ENCODE measurements around the gene ARID3C.

Gene ARID3C

DNA sequence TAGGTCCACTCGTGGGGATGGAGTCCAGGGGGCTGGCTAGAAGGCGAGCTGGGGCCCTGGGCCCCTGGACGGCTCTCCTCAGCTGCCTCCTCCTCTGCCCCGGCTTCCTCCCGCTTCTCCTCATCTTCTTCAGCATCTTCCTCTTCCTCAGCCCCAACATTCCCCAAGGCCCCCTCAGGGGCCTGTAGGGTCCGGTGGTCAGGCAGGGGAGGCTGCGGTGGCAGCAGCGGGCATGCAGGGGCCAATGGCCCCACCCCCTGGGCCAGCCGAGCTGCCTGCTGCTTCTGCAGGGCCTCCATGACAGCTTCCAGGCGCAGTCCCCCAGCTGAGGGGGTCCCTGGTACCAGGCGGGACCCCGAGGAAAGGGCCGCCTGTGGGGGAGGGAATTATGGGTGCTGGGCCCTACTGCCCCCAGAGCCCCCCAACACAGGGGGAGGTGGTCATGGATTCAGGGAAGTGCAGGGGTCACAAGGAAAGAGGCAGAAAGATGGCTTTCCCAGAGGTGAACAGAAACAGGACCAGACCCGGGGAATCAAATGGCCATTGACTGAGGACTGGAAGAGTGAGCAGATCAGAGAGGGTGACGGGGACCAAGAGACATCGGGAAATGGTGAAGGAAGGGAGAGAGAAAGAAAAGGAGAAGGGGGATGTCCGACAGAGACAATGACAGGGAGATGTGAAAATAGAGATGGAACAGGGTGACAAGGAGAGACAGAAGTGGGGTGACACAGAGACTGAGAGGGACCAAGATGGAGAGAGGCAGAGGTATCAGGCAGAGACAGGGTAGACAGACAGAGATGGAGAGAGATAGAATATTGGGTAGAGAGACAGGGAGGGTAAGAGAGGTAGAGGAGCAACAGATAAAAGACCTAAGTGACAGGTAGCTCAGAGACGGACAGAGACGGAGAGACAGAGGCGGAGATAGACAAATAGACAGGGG is 880 bp downstream of the ARID3C start:
- DNase-seq (ENCODE audit: low read depth) = no peak

DNA sequence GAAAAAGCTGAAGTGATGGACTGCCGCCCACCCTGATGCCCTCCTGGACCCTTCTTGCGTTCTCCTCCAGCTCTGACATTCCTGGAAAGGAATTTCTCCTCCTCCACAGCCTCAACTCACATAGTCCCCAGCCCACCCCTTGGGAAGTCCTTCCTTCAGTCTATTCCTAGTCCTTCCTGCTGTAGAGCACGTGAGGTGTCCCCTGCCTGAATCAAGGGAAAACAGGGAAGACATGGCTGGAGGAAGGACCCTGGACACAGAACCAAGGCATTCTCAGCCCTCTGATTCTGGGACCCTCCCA is 3.7 kb downstream of the ARID3C start:
- DNase-seq (ENCODE audit: low read depth) = no peak

- DNase-seq (ENCODE audit: low read depth) = no peak
Measured at GRCh38 chr9:34624475-34625185, 4.2 kb downstream of the ARID3C start.

- no peak for DNase-seq (ENCODE audit: low read depth)
Measured at GRCh38 chr9:34623374-34624235, 5.3 kb downstream of the ARID3C start.

DNA sequence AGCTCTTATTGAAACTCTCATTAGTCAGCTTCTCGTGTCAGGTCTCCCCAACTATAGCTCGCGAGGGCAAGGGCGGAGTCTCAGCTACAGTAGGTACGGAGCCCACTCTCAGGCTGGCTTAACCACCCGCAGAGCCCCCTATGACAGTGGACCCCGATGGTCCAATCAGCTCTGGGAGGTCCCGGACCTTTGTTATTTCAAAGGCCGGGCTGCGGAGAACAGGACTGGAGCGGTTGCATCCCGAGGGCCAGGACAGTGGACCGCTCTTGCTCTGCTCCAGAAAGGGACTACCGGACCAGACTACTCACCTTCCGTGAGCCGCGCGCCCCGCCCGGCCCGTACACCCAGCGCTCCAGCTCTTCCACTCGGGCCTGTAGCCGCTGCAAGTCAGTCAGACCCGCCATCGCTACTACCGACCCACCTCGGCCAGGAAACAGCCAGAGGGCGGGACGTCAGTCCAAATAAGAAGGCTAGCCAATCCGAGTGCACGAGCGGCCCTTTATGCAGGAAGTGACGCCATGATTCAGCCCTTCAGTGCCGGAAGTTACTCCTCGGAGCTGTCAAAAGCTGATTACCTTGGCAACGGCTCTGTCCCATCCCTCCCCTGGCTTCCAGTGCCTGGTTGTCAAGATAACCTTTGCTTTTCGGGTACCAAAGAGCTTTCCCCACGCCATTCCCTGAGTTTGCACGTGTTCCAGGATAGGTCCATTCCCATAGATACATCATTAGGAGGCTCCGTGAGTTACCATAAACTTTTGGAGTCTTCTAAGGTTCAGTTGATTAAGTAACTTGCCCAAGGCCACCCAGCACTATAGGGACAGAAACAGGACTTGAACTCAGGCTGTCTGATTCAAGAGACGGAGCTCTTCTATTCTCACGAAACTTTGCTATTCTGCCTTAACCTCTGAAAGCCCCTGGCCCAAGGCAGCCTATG is 8.5 kb downstream of the ARID3C start, which contains the start of gene DCTN3:
Gene DCTN3, minus strand, starts transcription at position 435 of the 934 bp plus-strand sequence. Its CDS starts 31 bp downstream, at position 404.
- DNase-seq (ENCODE audit: low read depth) = peak; percentile 86

DNA sequence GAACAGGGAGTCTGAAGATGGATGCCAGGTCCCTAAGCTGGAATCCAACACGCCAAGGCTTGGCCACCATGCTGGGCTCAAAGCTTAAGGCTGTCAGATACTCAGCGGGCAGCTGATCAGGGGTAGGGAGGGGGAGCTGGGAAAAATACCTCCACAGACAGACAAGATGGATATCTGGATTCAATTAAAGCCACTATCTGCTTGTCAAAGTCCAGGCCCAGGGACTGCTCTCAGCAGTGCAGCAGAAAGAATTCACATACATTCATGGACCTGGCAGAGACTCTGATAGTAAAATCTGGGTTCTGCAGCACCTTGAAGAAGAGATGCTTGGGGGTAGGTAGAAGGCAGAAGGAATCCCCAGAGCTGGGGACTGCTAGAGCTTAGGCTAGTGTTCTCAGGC is 13.7 kb downstream of the ARID3C start:
- no peak for DNase-seq (ENCODE audit: low read depth)

- DNase-seq (ENCODE audit: low read depth) = peak; percentile 41
Measured at GRCh38 chr9:34612788-34613390, 16.0 kb downstream of the ARID3C start.

- DNase-seq (ENCODE audit: low read depth) = peak; percentile 70
Measured at GRCh38 chr9:34611811-34612787, 16.8 kb downstream of the ARID3C start, which contains the start of gene RPP25L. RPP25L (minus strand) TSS chr9:34612097; CDS start chr9:34611296, 801 bp downstream.

- no peak for DNase-seq (ENCODE audit: low read depth)
Measured at GRCh38 chr9:34611251-34611810, 17.5 kb downstream of the ARID3C start.

GRCh38 chr9:34610434-34611206 is 18.2 kb downstream of the ARID3C start:
- no peak for DNase-seq (ENCODE audit: low read depth)

DNA sequence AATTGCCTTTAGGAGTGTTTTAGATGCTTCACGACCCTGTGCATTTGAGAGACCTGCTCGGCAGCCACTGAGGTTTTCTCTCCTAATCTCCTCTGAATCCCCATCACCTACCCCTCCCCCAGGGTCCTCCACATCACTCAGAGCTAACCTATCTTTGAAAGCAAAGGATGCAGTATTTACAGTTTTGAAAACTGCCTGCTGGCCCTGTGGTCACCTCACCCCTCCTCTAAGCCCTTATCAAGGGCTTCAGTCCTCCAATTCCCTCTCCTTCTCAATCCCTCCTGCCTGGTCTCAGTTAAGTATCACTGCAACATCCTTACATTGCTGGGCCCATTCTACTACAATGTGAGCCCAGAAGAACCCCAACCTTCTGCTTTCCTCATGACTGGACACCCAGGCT is 21.5 kb downstream of the ARID3C start:
- DNase-seq (ENCODE audit: low read depth) = no peak

DNA sequence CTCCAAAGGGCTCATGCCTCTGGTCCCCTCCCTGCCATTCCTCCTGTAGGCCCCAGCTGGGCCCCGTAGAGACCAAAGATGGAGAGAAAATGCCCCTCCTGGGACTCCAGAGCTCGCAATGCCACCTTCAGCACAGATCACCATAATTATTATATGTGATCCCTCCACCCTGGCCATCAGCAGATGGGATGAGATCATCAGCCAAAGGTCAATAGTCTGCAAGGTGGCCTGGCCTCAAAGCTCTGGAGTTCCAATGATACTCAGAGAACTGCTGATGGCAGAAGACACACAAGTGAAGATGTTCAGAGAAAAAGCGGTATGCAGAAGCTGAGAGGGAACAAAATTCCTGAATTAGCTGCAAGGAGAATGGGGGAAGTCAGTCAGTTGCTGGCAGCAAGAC is 22.0 kb downstream of the ARID3C start:
- no peak for DNase-seq (ENCODE audit: low read depth)

GRCh38 chr9:34606190-34606589 is 22.7 kb downstream of the ARID3C start:
- DNase-seq (ENCODE audit: low read depth) = no peak

- DNase-seq (ENCODE audit: low read depth) = peak; percentile 43
Measured at GRCh38 chr9:34603610-34604231, 25.1 kb downstream of the ARID3C start.

DNA sequence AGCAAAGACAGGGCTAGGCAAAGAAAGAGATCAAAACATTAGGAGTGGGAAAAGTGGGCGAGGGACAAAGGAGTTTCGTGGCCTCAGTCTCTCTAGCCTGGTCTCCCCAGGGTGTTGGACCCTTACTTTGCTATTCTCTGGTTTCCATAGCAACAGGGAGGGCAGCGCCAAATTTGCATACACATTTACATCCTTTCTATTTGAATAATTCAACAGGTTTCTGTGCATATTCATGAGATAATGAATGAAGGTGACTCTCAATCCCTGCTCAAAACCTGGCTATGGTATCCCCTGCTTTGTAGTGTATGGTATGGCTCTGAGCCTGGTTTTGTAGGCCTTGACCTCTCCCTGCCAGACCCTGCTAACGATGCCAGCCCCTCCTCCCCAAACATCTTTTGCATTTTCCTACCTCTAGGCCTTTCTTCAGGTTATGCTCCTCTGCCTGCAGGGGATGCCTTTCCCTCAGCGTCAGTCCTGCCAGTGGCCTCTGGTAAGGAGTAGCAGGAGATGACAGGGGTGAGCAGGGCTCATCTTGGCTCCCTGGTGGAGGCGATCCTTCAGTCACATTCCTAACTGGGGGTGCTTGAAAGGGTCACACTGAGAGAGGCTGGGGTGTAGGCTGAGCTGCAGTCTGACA is 26.8 kb downstream of the ARID3C start:
- DNase-seq (ENCODE audit: low read depth) = no peak

GRCh38 chr9:34600908-34601307 is 28.0 kb downstream of the ARID3C start:
- no peak for DNase-seq (ENCODE audit: low read depth)

- no peak for DNase-seq (ENCODE audit: low read depth)
Measured at GRCh38 chr9:34599546-34599945, 29.3 kb downstream of the ARID3C start.
